NB4 (cell line): Measurements from ENCODE around the gene STX2.
A peak's percentile ranks its signal among the peaks of the same experiment; 100 is the strongest.

Experiments
- CTCF ChIP-seq: IDR thresholded peaks from one replicate; pipeline ENCODE4 v1.5.1; 2012; ENCODE audit warnings: low read depth, low read length
- MYC ChIP-seq: IDR thresholded peaks from 2 replicates; pipeline ENCODE4 v1.6.1; 2011; ENCODE audit warnings: low read depth, low read length
- POLR2A ChIP-seq: IDR thresholded peaks from 2 replicates; pipeline ENCODE4 v1.6.1; 2011; ENCODE audit warnings: mild to moderate bottlenecking; ENCODE audit not compliant: insufficient read length; ENCODE audit errors: extremely low read depth

GRCh38 chr12:130863298-130863697 is 24.2 kb upstream of the STX2 start:
- peak; percentile 5 for TF ChIP-seq CTCF
- no peak for TF ChIP-seq MYC
- no peak for TF ChIP-seq POLR2A
